HG03521 (cell line): Measurements from ENCODE around the gene COX4I2.

ENCODE experiments used
- ATAC-seq: cut with Tn5 transposase; IDR thresholded peaks from one replicate; pipeline ENCODE4 v1.9.1; 2021; ENCODE audit warnings: mild to moderate bottlenecking, moderate library complexity; ENCODE audit not compliant: unreplicated experiment

Gene COX4I2

GRCh38 chr20:31674895-31675827 is 37.4 kb downstream of the COX4I2 start:
- peak; percentile 57 for ATAC-seq

- ATAC-seq, result no peak
Measured at GRCh38 chr20:31675828-31676608, 38.3 kb downstream of the COX4I2 start.

- no peak for ATAC-seq
Measured at GRCh38 chr20:31676609-31676989, 38.9 kb downstream of the COX4I2 start.

- no peak for ATAC-seq
Measured at GRCh38 chr20:31677553-31678260, 40.0 kb downstream of the COX4I2 start.

GRCh38 chr20:31678389-31679356 is 41.0 kb downstream of the COX4I2 start:
- ATAC-seq, result no peak

GRCh38 chr20:31679357-31680285 is 41.9 kb downstream of the COX4I2 start:
- no peak for ATAC-seq

- ATAC-seq, result no peak
Measured at GRCh38 chr20:31680286-31681127, 42.8 kb downstream of the COX4I2 start.

GRCh38 chr20:31681128-31681727 is 43.5 kb downstream of the COX4I2 start:
- no peak for ATAC-seq

GRCh38 chr20:31681769-31682168 is 44.1 kb downstream of the COX4I2 start:
- ATAC-seq, result no peak

GRCh38 chr20:31682352-31682751 is 44.6 kb downstream of the COX4I2 start:
- ATAC-seq, result no peak

GRCh38 chr20:31682927-31683326 is 45.2 kb downstream of the COX4I2 start:
- no peak for ATAC-seq

GRCh38 chr20:31684153-31685015 is 46.7 kb downstream of the COX4I2 start:
- no peak for ATAC-seq

GRCh38 chr20:31685853-31686643 is 48.3 kb downstream of the COX4I2 start:
- no peak for ATAC-seq

- ATAC-seq, result no peak
Measured at GRCh38 chr20:31687777-31688176, 50.1 kb downstream of the COX4I2 start.

- ATAC-seq, result no peak
Measured at GRCh38 chr20:31689141-31689540, 51.4 kb downstream of the COX4I2 start.

GRCh38 chr20:31690124-31690666 is 52.5 kb downstream of the COX4I2 start:
- ATAC-seq, result no peak
